ENCODE data around the gene PKP3.
A peak's percentile ranks its signal among the peaks of the same experiment; 100 is the strongest.

The PKP3 gene

DNA sequence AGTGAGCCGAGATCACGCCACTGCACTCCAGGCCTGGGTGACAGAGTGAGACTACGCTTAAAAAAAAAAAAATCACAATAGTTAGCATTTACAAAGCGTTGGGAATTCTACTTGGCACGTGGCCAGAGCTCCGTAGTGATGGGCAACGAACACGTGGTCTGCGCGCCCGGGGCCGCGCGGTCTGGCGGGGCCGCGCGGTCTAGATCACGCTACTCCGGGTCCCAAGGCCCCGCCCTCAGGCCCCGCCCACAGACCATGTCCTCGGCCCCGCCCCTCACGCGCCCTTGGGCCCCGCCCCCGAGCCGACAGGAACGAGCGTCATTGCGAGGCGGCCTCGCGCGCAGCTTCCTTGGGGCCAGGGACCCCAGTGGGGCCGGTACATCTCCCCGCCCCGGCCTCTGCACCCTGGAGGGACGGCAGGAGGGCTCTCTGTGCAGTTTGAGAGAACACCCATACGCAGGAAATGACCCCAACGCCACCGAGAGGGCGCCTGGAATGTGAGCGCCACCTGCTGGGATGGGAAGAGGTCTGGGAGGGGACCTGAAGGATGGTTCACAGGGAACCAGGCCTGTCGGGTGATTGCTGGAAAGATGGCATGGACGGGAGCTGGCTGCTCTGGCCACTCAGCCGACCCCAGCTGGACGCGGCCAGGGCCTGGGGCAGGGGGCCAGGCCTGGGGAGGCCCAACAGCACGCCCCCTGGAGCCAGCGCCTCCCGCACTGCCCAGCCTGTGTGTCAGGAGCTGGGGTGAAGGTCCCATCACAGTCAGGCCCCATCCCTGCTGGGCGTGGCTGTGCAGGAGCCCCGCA, 54.1 kb downstream of the PKP3 start:
- peak; percentile 85 for DNase-seq

DNA sequence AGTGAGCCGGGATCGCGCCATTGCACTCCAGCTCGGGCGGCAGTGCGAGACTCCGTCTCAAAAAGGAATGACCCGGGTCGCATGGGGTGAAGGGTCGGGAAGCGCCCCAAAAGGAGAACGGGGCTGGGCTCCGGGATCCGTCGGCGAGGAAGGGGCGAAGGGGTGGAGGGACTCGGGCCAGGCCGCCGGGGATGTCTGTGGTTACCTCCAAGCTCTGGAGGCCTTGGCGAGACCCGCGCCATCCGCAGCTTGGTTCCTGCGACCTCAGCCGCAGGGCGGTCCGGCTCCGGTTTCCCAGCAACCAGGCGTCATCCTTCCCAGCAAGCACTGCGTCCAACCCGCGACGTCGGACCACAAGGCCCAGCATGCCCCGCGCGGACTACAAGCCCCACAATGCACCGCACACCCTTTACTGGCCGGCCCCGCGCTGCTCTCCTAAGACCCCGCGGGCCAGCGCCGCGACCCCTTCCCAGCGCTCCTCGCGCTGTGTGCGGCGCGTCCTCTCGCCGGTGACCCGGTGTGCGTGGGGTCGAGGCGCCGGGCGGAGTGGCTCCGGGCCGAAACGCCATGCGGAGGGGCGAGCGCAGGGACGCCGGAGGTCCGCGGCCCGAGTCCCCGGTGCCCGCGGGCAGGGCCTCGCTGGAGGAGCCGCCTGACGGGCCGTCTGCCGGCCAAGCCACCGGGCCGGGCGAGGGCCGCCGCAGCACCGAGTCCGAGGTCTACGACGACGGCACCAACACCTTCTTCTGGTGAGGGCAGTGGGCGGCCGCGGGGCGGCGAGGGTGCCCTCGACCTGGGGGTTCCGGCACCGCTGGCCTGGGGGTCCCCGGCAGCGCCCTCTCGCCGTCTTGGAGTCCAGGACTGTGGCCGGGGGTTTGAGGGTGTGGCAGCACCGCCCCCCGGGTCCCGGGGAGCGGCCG, 56.1 kb downstream of the PKP3 start, which contains the start of gene PTDSS2:
Gene PTDSS2, plus strand, starts transcription at position 391 of the 920 bp plus-strand sequence. Its CDS starts 177 bp downstream, at position 568.
- peak; percentile 95 for DNase-seq

DNA sequence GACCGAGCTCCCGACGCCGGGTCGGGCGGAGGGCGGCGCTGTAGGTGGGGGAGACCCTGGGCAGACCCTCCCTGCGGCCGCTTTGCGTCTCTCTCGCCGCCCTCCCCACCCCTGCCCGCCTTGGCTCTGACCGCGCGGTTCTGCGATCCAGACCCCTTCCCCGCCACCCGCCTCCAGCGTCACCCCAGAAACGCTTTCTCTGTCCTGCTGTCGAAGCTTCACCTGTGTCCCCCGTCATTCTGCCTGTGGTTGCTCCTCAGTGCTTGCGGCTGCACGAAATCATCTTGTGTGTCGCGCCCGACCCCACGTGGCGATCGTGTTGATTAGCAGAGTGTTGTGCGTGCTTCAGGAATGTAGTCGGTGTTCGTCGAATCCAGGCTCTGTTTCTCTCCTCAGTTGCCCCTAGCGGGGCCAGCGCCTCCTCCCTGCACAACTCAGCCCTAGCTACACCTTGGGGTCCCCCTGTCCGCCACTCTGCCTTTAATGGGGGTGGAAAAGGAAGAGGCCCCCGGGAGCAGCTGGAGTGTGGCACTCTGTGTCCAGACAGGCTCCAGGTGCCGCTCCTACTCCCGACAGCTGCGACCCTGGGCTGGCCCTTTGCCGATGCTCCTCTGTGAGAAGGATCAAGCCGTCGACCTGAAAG, 56.9 kb downstream of the PKP3 start:
- peak; percentile 48 for DNase-seq

DNA sequence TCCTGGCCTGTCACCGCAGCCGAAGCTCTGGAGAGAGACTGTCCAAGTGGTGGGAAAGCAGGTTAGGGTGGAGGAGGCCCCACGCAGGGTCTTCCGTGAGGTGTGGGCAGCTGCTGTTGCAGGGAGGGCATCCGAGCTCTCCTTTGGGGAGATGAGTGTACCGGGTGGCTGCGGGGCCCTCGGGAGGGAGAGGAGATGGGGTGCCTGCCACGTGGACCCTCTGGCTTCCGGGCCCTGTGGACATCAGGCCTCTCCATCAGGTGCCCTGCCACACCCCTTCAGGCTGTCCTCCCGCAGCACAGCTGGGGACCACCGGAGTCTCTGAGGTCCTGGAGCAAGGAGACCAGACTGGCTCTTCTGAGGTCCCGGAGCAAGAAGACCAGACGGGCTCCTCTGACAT, 57.7 kb downstream of the PKP3 start:
- DNase-seq: no peak

DNA sequence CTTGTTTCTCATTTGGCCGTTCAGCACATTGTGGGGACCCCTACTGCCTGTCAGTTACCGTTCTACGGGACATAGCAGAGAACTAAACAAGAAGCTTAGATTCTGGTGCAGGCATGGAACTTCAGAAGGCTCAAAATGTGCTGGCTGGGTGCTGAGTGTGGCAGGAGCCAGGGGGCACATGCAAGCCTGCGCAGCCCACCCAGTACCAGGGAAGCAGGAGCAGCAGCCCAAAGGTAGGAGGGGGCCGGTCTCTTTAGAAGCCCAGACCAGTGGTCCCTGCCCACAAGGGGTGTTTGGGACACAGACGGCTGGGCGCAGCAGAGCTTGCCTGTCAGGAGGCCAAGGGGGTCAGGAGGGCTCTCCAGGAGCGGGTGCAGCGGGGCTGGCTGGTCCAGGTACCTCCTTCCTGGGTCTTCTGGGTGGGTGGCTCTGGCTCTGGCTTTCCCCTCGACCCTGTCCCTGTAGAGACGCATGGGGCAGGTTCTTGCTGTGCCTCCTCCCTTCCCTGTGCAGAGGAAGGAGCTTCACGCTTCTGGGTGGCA, 58.3 kb downstream of the PKP3 start:
- no peak for DNase-seq

DNA sequence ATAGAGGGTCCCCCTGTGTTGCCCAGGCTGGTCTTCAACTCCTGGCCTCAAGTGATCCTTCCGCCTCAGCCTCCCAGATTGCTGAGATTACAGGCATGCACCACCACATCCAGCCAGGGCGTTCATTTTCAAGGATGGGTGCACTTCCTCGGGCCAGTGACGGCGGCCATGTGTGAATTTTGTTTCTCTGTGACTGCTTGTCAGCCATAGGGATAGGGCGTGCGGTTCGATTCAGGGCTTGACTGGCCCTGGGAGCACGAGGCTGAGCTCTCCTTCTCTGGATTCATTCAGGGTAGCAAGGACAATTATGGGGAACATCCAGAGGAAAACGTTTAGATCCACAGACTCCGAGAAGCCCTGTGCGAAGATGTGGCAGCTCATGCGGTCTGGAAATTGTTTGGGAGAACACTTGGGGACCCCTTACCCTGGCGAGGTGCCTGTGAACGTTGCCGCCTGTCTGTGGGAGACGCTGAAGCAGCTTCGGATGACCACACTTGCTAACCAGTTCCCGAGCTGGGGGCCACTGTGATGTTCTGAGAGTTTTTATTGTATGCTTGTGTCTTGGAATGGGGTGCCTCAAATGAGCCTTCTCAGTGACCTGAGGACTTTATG, 59.0 kb downstream of the PKP3 start:
- DNase-seq: no peak

DNA sequence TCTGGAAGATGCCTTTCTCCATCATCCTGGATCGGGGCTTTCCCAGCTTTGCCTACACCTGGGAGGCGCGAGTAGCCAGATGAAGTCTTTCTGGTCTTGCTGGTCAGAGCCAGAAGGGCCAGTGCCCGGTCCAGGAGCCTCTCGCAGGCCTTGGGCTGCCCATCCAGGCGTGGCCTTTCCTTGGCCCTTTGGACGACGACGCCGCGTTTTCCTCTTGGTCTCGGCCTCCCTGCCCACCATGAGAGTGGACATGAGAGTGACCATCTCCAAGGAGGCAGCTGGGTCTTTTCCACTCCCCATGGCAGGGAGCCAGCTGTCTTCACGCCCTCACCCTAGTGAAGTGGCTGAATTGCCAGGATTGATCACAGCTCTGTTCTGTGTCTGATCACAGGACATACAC, 59.6 kb downstream of the PKP3 start:
- no peak for DNase-seq

DNA sequence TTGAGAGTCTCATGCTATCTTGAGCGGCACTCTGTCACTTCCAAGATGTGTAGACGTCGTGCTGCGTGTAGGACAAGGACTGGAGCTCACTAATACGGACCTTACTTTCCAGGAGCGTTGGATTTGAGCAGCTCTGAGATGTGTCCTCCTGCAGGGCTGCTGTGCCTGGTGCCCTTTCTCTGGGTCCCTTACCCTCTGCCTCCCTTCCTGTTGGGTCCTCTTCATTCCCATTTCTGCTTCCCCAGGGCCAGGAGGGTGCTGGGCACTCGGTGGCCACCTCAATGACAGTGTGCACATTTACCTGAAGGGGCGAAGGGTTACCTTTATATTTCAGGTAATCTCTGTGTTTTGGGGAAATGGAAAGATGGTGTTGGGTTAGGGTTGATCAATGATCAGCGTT, 60.0 kb downstream of the PKP3 start:
- DNase-seq: no peak
